HG03045 (cell line): ENCODE measurements around the gene HDAC3.
"Not testable (repeated sequence)": the region's sequence is repeated elsewhere in the genome, so short reads cannot be mapped to it uniquely, and the experiment has no call there.

Source experiments
- ATAC-seq: cut with Tn5 transposase; IDR thresholded peaks from one replicate; pipeline ENCODE4 v1.9.1; 2021; ENCODE audit warnings: mild to moderate bottlenecking, moderate library complexity; ENCODE audit not compliant: unreplicated experiment

The HDAC3 gene

DNA sequence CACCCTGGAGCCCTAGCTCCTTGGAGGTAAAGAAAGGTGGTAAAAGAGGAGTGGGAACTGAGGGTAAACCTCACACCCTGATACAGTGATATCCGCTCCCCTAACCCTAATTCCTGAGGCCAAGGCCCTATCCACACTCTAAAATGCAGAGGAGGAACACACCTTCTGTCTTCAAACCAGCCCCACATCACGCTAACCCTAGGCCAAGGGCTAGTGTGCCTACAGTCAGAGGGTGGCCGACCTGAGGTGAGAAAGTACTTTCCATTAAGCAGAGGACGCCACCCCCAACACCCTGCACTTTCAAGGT, 590 bp downstream of the HDAC3 start:
- no peak for ATAC-seq

DNA sequence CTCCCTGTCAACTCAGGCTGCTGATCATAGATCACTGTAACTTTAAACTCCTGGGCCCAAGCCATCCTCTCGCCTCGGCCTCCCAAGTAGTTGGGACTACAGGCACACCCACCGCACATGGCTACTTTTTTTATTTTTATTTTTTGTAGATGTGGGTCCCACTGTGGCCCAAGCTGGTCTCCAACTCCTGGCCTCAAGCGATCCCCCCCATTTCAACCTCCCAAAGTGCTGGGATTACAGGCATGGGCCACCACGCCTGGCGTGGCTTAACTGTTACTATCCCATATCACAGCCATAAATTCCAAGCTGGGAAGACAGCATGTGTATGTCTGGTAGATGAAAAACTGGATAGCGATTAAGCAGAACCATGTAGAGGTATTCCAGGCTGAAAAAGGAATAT, 1.0 kb downstream of the HDAC3 start:
- no peak for ATAC-seq

DNA sequence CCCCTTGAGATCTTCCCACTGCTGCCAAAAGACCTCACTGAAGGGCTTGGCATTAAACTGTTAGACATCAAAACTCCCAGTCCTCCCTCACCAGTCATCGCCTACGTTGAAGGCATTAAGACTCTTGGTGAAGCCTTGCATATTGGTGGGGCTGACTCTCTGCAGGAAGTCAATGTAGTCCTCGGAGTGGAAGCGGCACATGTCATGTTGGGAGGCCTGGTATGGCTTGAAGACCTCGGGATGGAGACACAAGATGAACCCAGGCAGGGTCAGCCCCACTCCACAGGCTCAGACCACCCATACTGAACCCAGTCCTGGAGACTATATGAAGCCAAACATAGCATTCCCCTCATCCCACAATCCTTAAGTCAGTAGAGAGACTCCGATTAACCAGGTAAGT, 1.9 kb downstream of the HDAC3 start:
- ATAC-seq, result no peak

DNA sequence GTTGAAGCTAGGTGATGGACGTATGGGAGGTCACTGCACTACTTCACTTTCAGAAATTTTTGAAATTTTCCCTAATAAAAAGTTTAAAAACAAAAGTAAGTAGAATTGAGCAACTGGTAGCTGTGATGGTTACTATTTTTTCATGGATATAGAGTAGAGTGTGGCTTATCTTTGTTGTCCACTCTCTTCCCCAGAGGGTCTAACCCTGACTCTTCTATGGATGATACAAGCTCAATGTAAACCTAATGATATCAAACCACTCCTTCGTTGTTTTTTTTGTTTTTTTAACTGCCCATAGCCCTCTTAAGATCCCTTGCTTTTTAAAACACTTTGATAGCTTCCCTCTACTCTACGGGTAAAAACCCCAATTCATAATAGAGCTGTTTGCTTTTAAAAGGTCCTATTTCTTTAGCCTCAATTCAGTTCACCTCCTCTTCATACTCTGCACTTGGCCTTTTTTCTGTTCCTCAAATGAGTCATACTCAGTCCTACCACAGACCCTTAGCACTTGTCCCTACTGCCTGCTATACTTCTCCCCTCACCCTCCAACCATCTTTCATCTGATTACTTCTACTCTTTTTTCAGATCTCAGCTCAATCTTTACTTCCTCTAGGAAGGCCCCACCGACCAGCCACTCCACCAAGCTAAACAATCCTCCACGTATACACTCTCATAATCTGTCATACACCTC, 2.6 kb downstream of the HDAC3 start:
- ATAC-seq, result peak; percentile 53

DNA sequence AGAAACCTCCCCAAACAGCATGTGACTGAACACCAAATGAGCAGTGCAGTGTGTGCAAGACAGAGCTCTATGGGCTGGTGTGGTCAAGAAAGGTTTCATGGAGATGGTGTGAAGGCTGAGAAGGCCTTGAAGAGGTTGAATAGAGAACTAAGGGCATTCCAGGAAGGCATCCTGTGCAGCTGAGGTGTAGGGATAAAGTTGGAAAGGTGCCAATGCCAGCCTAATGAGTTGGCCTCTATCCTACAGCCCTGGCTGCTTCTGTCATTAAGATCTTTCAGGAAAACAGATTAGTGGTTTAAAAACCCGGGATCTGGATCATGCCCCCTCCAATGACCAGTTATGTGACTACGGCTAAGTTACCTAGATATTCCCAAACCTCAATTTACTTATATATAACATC, 4.0 kb downstream of the HDAC3 start:
- ATAC-seq, result no peak

DNA sequence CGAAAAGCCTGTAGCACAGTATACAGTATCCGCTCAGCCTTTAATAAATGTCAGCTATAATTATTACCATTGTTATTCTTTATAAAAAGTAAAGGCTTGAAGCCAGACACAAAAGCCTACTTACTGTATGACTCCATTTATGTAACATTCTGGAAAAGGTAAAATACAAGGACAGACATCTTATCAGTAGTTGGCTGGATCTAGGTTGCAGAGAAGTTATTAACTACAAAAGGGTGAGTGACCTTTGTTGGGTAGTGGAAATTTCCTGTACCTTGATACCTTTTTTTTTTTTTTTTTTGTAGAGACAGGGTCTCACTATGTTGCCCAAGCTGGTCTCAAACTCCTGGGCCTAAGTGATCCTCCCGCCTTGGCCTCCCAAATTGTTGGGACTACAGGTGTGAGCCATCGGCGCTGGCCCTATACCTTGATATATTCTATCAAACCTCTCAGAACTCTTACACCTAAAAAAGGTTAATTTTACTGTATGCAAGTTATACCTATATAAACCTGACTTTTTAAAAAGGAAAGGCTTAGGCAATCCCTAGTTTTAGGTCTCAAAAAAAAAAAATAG, 6.0 kb downstream of the HDAC3 start:
- no peak for ATAC-seq

DNA sequence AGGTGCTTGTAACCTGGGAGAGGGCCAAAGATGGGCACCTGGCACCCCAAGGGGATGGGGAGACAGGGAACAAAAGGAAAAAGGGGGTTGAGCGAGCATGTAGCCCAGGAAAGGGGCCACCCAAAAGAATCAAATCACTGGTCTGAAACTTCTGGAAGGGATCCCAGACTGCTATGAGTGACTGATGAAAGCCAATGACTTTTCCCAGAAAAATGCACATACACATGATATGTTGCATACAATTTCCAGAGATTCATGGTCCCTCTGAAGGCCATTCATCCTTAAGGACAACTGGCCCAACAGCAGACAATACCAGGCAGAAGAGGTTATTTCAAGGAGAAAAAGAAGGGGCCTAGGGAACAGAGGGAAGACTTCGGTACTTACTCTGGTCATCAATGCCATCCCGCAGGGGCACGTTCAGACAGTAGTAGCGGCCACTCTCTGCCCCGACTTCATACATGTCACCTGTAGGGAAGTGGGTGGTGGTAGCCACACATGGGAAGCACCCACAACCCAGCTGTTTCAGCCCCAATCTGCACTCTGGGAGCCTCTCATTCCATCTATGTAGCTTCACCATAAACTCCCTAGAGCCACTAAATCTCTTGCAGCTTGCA, 8.4 kb downstream of the HDAC3 start:
- no peak for ATAC-seq

DNA sequence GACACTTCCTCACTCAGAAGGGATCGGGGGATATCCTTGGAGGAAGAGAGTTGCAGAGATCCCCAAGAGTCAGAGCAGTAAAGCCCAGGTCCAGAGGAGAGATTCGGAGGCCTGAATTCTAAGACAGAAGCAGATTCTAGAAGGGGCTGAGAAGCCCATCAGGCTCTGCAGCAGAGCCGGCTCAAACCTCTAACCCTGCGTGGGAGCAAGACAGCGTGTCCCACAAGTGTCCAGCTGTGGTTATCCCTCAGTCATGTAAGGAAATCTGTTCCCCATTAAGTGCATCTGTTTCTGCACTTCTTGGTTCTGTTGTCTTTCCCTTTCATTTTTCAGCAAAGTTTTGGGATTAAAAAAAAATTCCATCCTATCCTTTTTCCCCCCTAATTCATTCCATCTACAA, 13.0 kb downstream of the HDAC3 start:
- no peak for ATAC-seq

DNA sequence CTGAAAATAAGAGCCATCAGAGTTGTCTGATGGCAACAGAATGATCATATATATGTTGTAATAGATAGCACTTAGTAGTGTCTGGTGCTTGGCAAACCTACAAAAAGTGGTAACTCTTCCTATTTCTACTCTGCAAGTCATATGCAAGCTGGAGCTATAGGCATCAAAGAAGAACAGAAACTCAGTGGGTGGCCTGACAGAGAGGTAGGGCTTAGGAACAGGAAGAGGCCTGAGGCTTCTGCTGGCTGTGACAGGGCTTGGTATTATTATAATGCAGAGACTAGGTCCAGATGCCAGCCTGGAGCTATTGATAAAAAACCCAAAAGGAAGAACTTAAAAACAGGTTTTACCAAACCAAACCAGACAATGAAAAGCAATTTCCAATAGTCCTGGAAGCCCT, 13.5 kb downstream of the HDAC3 start:
- peak; percentile 46 for ATAC-seq

DNA sequence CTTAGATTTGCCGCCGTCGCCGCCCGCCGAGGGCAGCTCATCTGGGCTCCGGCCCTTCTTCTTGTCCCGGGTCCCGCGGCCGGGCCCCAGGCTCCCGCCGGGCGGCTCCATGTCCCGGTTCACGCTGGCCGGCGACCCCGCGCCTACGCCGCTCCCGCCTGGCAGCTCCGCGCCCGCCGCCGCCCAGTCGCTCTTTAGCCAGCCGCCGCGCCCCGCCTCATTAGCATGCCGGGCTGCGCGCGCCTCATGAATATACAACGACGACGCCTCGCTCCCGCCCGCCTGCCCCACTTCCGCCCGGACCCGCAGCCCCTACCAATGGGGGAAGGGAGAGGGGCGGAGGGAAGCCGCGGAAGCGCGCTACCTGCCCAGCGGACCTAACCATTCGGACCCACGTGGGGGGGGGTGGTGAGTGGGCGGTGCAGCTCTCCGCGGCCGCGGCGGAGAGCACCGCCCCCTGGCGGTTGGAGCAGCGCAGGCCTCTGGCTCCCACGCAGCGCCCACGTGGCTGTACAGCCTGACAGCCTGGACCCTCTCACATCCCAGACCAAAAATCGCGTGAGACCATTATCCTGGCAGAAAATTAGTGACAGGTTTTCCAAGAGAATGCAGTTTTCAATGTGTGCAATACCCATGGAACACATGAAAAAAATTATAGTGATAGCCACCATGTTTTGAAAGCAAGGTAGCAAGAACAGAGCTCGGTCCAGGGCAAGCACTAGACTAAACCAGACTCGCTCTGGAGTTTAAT, 17.7 kb downstream of the HDAC3 start, which contains the start of gene DIAPH1:
TSS of gene DIAPH1 (minus strand) at position 197 of the 751 bp plus-strand sequence. CDS start at position 111, 86 bp downstream.
- ATAC-seq, result peak; percentile 88

DNA sequence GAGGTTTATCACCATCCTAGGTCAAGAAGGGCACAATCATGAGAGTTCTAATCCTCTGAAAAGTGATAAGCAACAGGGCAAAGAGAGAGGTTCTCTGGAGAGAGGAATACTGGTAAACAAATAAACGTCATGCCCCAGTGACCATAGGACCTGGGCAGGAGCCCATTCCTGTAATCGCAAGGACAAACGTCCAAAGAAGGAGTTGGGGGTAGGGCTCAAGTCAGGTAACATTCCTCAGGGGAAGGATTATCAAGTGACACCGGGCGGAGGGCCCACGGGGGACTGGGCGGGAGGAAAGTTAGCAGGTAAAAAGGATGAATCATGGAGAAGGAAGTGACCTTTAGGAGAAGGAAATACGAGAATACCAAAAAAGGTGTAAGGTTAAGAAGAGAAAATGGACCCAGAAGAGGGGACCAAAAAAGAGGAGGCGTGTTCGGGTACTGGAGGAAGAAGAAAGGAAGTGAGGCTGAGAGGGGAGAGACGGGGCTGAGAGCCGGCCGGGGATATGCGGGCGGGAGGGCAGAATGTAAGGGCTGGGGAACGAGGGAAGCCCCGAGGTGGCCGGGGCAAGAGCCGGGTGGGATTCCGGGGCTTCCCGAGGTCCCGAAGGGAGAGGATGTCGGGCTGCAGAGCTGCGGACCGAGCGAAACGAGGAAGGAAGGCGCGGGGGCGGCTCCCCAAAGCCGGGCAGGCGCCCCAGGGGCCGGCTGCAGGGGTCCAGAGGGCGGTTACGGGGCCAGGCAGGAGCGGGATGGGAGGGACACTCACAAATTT, 18.4 kb downstream of the HDAC3 start:
- ATAC-seq, result peak; percentile 27

DNA sequence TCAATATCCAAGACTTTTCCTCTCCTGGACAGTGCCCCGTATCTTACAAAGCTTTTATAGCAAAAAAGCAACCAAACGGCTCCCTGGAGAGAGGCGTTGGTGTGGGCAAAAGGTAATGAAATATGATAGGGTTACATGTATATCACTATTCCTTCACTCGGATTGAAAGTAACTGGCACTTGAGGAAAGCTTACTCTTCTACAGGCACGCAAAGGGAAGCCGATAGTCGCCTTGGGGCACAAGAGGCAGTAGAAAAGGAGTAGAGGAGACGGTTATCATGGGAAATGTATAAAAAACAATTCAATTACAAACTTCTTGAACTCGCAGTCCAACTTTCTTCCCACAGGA, 19.0 kb downstream of the HDAC3 start:
- no peak for ATAC-seq

DNA sequence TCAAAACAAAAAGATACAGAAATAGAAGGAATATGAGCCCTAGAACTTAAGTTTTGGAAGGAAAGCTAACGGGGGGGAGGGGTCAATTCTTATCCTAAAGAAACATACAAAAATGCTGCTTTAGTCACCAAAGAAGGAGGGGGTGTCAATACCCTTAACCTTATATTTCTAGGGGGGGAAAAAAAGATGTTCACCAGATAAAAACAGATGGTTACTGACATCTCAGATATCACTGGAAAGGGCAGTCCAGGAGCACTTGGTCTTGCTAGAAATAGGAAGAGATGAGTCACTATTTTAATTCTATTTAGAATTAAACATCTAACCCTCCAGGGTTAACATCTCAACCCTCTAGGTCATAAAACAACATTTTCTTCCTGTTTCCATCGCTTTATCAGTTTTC, 19.5 kb downstream of the HDAC3 start:
- ATAC-seq, result no peak

DNA sequence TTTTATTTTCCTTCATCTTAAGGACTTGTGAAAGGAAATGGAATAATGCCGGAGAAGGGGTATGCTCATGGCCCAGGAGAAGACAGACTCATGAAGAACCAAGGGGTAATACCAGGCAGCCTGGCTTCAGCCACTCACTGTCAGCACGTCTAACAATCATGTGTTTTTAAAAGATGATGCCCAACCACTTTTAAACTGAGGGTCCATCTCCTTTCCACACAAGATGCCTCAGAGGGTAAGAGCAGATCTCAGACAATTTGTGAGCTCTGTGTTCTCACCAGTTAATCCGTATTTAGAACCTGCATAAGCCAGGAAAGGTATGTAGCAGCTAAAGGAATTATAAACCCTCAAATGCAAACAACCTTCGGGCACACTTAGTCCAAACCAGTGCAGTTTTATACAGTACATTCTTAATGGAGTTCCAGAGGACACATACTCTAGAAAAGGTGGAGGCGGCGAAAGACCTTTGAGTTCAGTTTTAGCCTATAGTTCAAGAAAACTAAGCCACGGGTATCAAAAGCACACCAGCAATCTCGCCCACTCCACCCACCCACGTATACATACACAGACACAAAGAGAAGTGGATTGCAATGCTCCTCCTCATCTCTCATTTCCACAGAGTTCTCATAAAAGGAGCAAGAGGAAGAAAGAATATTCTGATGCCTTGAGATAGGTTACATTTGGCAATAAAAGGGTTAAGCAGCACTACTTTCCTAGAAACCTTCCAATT, 20.5 kb downstream of the HDAC3 start:
- ATAC-seq, result no peak

DNA sequence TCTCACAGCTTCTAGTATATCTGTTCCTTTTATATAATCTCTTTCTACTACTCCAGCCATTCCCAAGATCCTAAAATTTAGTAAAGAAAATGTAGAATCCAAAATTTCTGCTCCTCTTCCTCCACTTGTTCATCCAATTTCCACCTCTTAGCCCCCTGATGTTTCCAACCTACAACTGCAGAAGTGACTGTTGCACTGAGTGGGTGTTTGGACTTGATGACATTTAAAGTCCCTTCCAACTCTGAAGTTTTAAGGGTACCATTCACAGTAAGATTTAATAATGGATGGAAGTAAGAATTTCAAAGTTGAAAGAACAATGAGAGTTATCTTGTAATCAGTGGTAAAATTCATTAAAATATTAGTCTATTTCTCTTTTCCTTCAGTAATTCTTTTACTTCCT, 23.3 kb downstream of the HDAC3 start:
- no peak for ATAC-seq

DNA sequence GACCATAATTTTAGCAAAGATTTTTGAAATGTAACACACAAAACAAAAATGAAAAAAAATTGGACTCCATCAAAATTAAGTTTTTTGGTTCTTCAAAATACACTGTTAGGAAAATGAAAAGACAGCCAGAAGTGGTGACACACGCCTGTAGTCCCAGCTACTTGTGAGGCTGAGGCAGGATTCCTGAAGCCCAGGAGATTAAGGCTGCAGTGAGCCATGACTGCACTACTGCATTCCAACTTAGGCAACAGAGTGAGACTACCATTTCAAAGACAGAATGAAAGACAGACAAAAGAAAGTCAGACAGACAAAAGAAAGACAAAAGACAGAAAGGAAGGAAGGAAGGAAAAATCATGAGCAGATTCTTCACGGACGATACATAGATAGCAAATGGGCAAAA, 25.4 kb downstream of the HDAC3 start:
- no peak for ATAC-seq

DNA sequence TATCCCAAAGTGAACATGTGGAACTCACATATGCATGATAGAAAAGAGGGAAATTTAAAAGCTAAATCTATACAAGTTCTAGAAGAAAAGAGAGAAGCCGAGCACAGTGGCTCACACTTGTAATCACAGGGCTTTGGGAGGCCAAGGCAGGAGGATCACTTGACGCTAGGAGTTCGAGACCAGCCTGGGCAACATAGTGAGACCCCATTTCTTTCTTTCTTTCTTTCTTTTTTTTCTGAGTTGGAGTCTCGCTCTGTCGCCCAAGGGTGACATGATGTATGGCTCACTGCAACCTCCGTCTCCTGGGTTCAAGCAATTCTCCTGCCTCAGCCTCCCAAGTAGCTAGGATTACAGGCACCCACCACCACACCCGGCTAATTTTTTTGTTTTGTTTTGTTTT, 26.7 kb downstream of the HDAC3 start:
- not testable (repeated sequence) for ATAC-seq

DNA sequence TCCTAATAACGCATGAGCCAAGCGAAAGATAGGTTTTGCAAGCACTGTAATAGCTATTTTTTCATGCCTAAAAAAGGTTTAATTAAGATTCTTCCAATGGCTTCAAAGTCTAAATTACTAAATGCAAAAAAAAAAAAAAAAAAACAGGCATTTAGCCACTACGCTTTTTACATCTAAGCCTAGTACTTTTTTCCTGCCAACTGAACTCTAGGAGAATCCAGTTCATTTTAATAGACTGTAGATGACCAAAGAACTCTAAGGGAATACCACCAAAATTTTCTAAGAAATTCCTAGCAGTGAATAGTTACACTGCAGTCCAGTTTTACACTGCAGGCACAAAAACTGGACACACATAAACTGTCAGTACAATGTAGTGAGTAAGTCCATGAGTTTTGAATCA, 27.6 kb downstream of the HDAC3 start:
- no peak for ATAC-seq

DNA sequence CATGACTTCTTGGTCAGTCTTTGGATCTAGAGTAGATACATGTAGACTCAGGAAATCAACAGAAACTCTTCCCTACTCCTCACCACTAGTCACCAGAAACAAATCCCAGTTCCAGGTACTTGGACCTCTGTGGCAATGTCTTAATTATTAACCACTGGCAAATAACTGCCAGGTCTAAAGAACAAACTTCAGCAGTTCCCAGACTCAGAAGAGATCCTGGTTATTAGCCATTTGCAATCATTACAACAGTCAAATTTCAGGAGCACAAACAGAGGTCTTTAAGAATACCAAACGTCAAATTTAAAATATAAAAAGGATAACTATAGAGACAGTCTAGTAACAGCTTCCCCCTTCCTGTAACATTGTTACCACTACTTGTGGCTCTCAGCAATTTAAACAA, 28.1 kb downstream of the HDAC3 start:
- no peak for ATAC-seq

DNA sequence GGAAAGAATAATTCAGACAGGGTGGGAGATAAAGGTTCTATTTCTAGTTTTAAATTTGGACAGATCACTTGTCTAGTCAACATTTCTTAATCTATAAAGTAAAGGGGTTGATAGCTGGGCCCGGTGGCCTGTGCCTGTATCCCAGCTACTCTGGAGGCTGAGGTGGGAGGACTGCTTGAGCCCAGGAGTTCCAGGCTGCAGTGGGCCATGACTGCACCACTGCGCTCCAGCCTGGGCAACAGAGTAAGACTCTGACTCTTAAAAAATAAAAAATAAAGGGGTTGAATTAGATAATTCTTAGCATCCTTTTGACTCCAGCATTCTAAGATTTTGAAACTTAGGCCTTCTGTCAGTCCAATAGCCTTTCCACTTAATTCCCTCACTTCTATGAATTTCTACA, 28.6 kb downstream of the HDAC3 start:
- no peak for ATAC-seq
